Stimulated activated naive CD4-positive, alpha-beta T cell (primary cell): ENCODE measurements around the gene TMEM132C.
"Not testable (repeated sequence)": the region's sequence is repeated elsewhere in the genome, so short reads cannot be mapped to it uniquely, and the experiment has no call there.

ENCODE experiments used
- DNase-seq, 6 experiments: peaks; one replicate each; lab custom pipeline; 2025; lab: John Stamatoyannopoulos, UW

TMEM132C gene

DNA sequence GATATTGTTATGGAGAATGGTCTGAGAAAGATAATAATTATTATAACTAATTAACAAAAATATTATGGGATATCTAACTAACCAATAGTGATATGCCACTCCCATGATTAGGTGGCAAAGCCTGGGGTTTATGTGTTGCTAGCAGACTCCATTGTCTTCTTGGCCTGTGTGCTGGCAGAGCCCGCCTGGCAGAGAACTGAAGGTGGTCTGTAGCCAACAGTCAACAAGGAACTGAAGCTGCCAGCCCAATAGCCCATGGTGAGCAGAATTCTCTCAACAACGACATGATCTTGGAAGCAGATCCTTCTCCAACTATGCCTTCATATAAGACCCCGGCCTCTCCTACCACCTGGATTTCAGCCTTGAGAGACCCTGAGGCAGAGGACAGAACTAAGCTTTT is 298.0 kb downstream of the TMEM132C start:
- DNase-seq, result no peak

DNA sequence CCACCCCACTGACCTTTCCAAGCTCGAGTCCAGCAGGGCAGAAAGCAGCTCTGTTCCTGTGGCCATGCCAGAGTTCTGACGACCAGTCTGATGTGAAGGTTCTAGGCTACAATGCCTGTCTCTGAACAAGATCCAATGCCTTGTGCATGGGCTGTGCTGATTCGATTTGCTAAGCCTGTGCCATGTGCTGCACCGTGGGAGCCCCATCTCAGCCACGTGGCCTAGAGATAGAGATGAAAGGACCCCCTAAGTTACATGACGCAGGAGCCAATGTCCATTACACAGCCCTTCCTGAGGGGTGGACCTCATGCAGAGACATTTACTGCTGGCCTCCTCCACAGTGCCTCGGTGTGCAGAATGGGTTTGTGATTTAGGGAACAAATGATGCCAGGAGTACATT is 300.8 kb downstream of the TMEM132C start:
- DNase-seq, result no peak

DNA sequence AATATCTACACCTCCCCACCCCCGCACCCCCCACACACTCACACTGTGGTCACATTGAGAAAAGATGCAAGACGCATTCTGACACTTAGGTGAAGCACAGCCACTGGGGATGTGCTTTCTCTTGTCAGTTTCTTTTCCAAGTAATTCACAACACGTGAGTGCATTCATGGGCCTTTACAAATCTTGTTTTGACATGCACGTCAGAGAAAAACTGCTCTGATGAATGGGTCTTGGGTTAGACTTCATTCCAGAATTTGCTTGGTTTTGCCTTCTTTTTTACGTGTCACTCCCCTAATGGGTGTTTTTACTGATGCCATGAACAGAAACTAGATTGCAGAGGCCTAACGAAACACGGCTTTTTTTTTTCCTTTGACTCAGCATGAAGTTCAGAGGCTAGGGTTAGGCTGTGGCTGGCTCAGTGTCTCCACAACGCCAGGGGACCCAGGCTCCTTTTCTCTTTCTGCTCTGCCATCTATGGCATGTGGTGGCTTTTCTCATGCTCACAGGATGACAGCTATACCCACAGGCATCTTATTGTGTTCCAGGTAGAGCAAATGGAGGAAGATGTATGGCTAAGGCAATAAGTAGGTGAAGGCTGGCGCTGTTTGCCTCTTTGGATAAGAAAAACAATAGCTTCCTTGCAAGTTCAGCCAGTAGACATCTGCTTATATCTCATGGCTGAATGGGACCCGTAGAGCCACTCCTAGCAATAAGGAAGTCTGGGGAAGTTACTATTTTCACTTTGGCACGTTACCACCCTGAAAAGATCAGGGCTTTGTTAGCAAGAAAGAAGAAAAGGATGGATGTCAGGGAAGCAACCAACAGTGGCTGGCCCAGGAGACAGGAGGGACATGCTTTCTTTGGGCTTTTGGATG is 303.5 kb downstream of the TMEM132C start:
- no peak for DNase-seq

DNA sequence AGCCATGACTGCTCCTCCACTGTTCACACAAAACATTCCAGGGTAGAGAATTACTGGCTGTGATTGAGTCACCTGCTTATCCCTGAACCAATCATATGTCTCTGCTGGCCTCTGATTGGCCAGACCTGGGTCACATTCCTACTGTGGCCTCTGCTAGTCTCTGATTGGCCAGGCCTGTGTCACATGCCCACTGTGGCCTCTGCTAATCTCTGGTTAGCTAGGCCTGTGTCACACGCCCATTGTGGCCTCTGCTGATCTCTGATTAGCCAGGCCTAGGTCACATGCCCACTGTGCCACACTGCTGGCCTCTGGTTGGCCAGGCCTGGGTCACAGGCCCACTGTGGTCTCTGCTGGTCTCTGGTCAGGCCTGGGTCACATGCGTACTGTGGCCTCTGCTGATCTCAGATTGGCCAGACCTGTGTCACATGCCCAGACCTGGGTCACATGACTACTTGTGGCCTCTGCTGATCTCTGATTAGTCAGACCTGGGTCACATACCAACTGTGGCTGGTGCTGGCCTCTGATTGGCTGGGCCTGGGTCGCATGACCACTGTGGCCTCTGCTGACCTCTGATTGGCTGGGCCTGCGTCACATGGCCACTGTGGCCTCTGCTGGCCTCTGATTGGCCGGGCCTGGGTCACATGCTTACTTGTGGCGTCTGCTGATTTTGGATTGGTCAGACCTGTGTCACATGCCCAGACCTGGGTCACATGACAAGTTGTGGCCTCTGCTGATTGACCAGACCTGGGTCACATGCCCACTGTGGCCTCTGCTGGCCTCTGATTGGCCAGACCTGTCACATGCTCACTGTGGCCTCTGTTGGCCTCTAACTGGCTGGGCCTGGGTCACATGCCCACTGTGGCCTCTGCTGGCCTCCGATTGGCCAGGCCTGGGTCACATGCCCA is 305.2 kb downstream of the TMEM132C start:
- no peak for DNase-seq

DNA sequence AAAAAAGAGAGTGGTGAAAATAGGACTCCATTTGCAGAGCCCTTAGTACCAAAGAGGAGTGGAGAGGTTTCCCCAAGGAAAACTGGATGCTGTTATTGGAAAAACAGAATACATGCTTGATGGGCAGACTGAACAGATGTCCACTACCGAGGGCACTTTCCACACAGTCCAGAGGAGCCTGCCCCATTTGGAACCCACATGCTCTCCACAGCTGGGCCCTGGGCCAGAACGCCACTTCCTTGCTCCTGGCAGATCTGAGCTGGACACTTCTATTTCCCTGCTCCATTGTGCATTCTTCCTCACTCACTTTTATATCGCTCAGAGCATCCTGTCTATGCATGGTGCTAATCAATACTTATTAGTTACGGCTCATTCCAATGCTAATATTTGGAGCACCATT is 306.9 kb downstream of the TMEM132C start:
- no peak for DNase-seq

DNA sequence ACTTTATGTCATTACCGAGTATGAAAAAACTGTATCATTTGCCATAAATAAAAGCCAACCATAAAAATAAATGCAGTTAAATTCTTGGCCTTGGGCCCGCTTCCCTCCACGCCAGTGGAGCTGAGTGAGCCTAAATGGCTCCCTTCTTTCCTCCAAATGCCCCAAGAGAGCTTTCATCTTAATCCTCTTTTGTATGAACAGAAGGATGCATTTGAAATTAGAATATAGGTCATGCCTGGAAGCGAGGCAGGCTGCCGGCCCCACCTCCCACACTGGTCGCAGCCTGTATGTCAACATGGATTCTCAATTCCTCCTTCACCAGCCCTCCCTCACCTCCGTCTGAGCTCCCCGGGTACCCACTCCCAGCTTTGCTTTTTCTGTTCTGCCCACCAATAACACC is 311.1 kb downstream of the TMEM132C start:
- no peak for DNase-seq

DNA sequence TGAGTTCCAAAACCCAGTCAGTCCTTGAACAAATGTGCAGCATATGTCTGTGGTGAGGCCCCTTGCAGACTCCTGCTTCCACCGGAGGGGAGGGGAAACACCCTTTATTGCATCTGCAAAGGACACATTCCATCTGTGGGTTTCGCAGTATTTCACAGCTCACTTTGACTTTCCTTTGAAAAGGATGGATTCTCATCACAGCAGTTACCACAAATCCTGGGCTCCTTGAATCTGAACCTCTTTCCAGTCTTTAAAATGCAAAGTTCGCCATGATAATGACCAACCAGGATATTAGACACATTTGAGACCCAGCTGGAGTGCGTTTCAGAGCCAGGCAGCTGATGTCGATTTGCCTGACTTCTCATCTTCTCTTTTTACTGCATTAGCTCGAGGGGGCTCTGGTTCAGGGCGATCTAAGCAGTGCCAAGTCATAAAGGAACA is 314.4 kb downstream of the TMEM132C start:
- DNase-seq, result no peak

DNA sequence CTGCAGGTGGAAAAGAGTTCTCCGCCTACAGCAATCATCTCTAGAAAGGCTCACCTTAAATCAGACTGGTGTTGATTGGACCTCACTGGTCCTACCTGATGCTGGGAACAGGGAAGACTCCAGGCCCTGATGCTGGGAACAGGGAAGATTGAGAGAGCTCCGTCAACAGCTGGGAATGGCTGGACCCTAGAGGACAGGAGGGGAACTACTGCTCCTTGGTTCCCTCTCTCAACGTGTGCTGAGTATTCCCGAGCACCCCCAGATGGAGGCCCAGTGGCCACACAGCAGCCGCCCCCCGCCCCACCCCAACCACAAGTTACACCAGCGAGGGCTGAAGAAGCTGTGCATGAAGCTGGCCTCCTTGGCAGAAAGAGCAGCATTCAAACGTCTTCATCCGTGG is 316.5 kb downstream of the TMEM132C start:
- no peak for DNase-seq

DNA sequence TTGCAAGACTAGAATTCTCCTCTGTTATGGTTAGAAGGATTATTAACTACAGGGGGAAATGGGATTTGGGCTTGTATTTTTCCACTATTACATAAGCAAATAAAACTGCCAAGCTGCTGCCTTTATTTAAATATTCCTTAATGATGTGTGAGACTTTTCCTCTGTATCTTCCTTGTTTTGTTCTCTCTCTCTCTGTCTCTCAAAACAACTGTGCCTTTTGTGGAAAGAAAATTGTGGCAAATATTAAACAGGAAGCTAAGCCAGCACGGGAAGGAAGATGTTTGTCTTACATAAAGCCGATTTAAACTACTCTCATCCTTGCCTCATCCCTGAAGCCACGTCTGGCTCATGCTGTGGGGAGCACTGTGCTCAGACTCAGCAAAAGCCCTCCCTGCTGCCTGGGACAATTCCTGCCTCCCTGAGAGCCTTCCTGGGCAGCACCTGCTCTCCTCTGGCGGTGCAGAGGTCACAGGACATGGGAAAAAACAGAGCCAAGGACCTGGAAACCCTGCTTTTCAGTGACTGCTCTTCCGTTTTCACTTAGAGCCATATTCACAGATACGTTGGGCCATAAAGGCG is 319.6 kb downstream of the TMEM132C start:
- DNase-seq, result no peak

DNA sequence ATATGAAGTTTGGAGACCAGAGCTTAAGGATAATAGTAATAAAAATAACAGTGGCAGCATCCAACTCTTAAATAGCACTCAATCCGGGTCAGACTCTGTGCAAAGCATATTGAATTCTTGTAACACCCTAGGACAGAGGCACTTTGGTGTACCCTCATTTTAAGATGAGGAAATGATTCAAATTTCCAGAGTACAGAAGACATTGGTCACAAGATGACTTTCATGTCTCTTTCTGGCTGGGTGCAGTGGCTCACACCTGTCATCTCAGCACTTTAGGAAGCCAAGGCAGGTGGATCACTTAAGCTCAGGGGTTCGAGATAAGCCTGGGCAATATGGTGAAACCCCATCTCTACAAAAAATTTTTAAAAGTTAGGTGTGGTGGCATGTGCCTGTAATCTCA is 320.9 kb downstream of the TMEM132C start:
- no peak for DNase-seq

DNA sequence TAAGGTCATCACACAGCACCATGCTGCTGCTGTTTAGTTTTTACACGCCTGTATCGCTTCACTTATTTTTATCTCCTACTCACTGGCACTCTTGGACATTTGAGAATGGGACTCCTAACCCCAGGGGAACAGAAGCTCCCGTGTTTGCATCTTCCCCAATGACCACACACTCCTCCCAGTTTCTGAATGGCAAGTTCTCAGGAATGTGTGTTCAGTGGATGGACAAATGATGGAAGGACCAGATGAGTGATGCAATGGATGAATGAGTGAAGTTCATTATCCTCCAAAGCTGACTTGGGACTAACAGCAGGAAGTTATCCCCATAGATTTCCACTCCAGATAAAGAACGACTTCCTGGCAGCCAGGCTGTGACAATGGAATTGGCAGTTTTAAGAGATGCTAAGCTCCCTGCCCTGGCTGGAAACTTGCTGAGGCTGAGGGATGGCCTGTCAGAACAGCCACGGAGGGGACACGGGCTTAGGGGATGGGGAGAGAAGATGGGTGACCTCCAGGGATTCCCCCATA is 325.3 kb downstream of the TMEM132C start:
- no peak for DNase-seq

DNA sequence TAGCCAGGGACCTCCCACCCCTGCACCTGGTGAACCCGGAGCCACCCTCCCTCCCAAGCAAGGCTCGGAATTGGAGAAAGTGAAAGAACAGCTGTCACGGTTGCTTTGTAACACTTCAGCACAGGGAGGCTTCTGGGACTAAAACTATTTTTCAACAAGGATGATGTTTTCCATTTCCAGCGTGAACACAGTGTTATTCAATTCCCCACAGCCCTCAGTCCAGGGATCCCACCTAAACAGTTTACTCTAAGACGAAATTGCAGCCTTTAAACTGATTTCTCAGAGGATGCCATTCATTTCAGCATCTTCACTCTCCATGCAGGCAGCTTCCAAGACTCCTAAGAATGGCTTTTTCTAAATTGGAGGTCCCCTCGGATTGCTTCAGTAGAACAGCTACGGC is 327.6 kb downstream of the TMEM132C start:
- no peak for DNase-seq

DNA sequence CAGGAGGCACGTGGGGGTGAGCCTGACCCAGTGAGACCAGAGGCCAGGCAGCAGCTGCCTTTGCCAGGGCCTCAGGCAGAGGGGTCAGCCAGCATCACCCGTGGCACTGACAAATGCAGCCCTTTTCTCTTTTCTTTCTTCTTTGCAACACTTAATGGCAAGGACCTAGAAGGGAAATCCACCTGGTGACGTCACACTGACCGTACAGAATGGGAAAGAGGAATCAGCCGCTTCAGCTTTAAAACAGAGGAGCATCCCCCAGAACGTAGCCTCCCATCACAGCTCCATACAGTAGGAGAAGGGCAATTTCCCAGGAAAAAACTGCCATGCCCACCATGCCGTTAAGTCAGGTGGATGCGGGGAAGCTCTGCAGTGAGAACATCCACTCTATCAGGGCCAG is 328.6 kb downstream of the TMEM132C start:
- no peak for DNase-seq

DNA sequence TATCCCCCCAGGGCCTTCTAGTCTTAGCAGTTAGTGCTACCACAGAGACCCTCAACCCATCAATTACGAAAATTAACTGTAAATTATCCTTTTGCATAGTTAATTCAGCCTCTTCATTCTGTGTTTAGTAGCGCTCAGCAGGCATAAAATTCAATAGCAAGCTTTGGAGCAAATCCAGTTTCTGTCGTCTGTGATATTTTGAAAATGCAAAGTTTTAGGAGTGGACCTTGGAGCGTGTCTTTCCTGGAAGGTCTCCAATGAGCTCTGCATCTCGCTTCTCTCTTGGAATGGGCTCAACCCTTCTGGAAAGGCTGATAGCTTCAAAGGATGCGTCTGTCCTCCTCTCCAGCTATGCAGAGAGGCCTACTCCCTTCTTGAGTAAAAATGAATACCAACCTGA is 333.9 kb downstream of the TMEM132C start:
- DNase-seq, result no peak

DNA sequence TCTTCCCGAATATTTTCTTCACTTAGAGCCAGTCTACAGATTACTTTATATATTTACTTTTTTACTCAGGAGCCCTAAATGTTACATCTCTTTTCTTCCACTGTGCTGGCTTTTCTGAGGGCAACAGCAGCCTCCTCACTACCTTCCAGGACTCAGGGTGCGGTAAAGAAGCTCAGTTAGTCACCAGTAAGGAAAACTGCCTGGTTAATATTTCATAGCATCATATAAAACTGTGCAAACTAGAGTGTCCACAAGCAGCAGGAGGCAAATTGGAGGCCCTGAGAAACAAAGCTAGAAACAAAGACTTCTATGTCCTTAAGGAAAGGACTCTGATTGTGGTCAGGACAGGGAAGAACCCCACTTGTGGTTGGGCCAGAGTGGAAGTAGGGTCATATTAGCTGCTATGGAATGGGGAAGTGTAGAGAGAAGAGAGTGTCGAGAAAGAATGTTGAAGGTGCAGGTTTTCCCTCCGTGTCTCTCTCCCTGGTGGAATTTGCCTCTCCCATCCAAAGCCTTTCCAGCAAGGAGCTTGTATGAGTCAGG is 336.7 kb downstream of the TMEM132C start:
- no peak for DNase-seq

DNA sequence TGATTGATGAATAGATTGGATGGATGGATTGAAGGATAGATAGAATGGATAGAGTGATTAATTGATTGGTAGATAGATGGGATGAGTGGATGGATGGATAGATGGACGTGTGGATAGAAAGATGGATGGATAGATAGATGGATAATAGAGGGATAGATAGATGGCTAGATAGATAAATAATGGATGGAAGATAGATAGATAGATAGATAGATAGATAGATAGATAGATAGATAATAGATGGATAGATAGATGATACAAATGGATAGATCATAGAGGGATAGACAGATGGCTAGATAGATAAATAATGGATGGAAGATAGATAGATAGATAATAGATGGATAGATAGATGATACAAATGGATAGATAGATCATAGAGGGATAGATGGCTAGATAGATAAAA is 337.2 kb downstream of the TMEM132C start:
- DNase-seq, result not testable (repeated sequence)

DNA sequence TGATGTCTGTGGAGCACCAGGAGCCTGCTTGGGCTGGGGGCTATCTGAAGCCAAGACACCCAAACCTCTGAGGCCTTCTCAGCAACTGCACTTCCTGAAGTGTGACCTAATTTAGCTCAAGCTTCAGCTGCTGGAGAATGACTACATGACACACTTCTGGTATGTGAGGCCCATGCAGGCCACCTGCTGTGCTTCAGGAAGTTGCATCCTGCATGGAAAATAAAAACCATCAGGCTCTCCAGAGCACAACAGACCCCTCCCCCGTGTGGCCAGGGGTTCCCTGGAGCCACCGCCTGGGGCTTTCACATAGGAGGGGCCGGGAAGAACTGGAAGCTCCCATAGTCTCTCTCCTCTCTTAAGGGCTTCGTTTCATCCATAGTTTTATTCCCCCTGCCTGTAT is 339.1 kb downstream of the TMEM132C start:
- no peak for DNase-seq

DNA sequence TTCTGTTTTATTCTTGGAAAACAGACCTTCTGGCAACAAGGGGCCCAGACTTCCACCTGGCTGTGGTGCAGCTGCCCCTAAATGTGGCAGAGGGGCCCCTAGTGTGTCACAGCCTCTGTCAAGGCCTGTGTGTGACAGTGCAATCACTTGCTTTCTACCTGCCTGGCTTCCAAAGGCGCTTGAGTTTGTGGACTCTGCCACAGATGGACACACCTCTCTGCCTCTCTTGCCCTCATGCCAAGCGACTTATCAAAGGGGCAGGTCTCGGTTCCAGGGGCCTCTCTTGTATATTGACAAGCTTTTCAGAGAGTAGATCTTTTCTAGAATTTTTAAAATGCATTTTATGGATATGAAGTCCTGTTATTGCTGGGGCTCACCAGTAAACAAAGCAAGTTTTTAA is 339.6 kb downstream of the TMEM132C start:
- no peak for DNase-seq

DNA sequence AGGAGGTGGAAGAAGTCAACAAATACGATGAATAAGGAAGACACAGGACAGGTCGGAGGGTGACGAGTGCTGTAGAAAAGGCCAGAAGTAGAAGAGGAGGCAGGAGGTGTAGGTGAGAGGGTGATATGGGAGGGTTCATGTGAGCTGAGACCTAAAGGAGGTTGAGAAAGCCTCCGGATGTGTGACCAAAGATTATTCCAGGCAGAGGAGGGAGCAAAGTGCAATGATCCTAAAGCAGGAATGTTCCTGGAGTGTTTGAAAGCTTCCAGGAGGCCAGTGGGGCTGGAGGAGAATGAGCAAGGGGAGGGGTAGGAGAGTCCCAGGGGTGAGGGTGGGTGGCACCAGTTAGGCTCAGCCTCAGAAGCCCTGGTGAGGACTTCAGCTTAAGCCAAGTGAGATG is 340.0 kb downstream of the TMEM132C start:
- no peak for DNase-seq

DNA sequence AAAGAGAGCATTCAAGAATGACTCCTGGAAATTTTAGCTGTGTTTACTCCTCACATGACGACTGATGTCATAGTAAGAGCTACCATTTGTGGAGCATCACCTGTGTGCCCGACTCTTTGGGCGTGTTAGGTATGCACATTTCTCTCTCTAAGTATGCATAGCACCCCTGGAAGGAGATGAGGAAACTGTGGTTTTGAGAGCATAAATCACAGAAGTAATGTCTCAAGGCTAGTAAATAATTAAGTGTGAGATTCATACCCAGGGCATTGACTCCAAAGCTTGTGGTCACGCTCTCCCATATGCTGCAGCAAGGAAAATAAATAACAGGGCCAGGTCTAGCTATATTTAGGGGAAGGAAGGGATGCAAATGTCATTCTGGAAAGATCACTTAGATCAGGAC is 340.7 kb downstream of the TMEM132C start:
- no peak for DNase-seq

DNA sequence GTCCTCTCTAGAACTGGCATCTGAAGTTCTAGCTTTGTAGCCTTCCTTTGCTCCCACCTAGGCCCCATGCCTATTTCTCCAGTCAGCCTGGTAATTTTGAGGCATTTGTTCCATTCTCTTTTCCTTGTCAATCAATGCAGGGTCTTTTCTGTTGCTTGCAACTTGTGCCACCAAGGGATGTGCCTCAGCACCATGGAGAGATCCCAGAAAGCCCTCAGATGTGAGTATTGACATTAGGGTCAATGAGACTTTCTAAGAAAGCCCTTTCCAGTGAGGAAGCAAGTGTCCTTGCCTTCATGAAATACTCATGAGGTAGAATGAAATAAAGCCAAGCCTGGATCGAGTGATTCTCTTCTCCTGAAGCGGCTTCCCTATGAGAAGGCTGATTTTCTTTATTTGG is 342.9 kb downstream of the TMEM132C start:
- DNase-seq, result no peak

DNA sequence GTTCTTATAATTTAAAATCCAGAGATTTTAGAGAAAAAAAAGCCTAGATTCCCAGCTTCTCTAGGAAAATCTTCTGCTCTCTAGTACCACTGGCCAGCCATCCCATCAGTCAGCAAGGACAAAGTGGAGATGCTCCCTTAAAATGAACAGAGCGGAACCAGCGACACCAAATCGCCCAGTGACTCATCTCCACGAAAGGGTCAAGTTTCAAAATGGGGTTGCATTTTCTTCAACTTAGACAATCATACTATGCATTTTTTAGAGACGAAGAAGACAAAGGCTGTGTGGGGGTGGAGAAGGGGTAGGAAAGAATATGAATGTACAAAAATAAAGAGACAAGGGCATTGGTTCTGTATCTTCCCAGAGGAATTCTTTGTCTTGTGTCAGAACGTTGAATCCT is 344.8 kb downstream of the TMEM132C start:
- DNase-seq, result no peak
